IPS-18c (cell line): Measurements from ENCODE around the gene FYN.

Source experiments
- H3K4me3 ChIP-seq: 2 replicates; pipeline ENCODE4 v1.7.0; 2013; ENCODE audit warnings: low read depth, mild to moderate bottlenecking, low read length, moderate library complexity; ENCODE audit not compliant: insufficient read depth
- H3K9me3 ChIP-seq: one replicate; pipeline ENCODE4 v1.6.1; 2013; ENCODE audit warnings: mild to moderate bottlenecking, low read length, moderate library complexity; ENCODE audit not compliant: control insufficient read depth, insufficient read depth

Gene FYN

DNA sequence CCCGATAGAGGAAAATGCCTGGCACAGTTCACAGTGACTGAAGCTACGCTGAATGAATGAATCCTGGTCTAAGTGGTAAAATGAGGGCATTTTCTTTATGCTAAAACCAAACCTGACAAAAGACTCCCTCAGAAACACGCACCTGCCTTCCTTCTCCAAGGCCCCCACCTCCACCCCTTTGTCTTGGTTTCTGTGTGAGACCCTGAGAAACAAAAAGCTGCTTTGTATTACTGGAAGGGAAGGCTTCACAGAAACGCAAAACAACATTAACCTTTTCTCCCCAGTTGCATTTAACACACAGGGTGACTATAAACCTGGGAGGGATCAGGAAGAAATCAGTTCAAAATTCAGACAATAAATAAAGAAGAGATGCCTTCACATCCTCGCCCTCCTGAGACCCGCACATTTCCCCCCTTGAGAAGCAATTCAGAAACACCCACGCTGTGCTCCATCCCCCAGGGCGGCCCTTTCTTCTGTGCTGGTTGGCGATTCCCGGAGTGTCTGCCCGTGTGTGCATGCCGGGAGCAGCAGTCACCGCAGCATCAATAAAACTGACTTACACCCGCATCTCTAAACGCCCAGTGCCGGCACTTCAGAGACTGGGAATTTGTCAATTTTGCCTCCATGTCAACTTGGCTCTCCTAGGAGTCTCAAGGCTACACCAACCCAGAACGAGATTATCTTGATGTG is 200.3 kb downstream of the FYN start:
- H3K4me3 ChIP-seq = no peak overlapping the region; the same call in 1 of the 2 replicates
- no peaks in the 10 kb centered on the region for H3K9me3 ChIP-seq

DNA sequence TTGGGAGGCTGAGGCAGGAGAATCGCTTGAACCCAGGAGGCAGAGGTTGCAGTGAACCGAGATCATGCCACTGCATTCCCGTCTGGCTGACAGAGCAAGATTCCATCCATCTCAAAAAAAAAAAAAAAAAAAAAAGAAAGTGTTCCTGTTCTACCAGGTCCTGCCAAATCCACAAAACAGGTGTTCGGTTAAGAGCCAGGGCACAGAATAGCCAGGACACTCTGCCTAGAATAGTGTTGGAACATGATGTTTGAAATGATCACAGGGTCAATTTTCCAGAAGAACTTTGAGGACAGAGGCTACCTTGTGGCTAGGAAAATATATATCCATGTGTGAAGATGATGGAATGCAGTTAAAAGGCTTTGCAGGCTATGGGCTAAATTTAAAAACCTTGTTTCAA is 203.9 kb downstream of the FYN start:
- no peaks in the 10 kb centered on the region for H3K9me3 ChIP-seq
- H3K4me3 ChIP-seq = no peak overlapping the region

DNA sequence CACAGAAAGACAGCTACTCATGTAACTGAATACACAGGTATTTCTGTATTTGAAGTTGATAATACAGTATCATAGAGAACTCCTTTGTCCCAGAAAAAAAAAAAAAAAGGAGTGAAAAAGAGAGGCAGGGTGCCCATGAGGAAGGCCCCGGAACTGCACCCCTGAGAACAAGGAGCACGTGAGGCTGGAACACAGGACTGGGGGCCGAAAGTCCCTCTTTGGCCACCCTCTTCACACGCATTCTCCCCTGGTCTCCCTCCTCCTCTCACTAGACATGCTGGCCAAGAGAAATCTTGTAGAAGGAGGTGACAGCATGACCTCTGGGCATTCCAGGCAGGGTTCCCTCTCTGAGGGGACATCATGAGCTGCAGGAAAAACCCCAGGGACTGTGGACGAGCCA is 204.8 kb downstream of the FYN start:
- Histone ChIP-seq H3K4me3 (no peak overlapping the region), H3K9me3 (no peaks in the 10 kb centered on the region)

DNA sequence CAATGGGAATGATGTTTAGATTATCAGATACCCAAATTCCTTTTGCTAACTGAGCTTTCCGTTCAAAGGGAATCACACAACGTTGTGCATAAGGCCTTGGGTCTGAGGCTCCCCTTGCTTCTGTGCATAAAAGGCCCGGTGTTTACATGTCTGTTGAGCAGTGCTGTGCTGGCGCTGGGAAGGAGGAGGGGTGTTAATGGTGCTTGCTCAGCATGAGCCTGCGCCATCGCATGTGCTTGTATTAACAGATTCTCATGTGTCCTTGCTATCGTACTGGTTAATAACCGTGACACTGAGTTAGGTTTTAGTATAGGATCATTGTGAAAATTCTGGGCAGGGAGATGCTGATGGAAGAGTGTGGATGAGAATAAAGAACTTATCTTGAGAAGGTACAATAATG is 205.3 kb downstream of the FYN start:
- H3K9me3 ChIP-seq = no peaks in the 10 kb centered on the region

DNA sequence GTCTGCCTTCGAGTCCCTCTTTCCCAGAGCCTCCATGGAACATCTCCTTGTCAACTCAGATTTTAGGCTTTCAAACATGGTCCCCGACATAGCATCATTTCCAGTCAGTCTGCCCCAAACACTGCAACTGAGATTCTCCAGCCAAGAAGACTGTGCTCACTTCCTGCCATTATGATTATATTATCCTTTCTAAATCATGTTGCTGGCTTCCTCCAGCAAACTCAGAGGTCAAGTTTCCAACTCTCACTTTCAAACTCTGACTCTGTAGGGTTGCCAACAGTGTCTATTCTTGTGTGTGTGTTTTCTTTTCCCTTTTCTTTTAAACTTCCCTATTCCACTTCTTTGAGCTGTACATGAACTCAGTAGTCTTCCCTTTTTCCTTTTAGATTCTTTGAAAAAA is 206.4 kb downstream of the FYN start:
- Histone ChIP-seq H3K9me3 (no peaks in the 10 kb centered on the region), H3K4me3 (no peak overlapping the region)

More for the DNA sequence above, 205.3 kb downstream of the FYN start:
- H3K4me3 ChIP-seq = no peak overlapping the region

DNA sequence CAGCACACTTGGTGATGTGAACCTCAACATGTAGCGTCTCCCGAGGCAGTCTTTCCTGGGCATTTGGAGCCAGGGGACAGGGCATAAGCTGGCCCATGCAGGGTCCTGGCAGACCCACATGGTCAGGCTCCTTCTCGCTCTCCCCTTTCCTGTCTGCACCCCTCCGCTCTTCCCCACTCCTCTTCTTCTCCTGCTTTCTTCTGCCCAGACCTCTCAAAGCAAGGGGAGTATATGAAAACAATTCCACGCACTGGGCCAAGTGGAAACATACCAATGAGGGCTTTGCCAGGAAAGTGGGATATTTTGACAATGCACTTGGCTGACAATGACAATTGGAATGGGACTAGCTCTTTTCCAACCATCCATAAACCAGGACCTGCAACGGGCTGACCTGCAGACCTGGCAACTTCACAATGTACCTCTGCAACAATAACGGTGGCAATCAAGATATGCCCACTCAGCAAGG is 208.7 kb downstream of the FYN start:
- Histone ChIP-seq H3K9me3 (no peaks in the 10 kb centered on the region), H3K4me3 (no peak overlapping the region)

DNA sequence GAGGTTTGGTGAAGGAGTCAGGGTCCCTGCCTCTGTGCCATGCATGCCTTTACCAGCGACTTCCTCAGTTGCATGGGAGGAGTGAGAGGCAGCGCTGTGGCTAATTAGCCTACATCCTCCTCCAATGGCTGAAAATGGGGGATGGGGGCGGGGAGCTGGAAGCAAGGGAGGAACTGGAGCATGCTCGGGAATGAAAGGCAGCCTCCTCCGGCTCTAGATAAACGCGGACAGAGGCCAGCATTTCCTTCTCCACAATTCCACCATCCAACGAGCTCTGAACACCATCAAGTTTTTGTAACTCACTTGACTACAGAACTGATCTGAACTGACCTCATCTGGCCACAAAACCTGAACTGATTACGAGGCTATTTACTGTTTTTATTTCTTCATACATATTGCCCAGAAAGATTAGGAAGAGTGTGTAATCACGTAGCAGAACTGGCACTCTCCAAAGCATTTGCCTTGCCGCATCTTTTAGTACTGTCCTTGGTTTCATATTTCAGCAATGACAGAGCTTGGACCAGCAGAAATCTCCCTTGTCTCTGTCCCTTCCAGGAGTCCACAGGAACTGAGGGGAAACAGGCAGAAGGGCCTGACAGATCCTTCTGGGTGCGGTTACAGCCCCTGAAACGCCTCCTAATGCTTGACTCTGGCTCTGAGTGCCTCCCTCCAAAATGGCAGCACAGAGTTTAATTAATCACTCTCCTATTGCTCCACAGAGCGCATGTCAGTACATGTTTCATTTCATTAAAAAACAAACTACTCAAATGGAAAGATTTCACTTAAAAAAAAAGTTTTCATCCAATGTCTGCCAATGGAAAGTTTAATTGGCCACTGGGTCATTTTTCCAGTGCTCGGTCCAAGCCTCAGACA is 209.3 kb downstream of the FYN start:
- 0 out of 2 replicates have a peak overlapping the region, but pooled peaks have one; percentile 4 for H3K4me3 ChIP-seq
- no peaks in the 10 kb centered on the region for H3K9me3 ChIP-seq

DNA sequence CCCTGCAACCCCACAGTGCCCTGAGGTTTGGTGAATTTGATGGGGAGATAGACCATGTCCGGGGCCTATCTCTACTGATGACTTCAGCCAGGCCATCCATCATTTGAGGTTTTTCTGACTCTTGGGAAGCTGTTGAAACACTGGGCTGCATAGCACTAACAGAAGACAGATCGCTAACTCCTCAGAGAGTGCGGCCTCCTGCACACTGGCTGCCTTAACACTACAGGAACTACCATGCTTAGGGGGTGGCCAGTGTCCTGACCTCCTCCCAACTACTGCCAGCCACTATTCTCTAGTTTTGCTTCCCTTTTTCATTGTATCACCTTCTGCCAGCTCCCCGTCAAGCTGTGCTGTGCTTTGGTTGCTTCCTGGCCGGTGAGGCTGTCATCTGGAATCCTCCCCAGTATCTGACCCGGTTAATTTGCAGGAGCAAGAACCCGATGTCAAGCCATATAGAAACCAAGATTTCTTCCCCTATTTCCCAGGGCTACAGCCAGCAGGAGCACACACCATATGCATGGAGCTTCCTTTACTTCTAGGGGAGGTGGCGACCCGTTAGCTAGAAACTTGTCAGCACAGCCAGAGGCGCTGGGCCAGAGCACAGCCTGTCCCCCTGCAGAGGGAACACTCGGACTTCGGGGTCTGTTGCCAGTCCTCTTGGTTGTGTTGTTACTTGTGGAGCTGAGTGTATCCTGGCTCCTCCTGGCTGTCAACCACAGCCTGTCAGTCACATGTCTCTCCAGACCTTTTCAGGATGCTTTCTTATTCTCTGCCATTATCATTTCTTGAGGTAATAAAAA is 210.3 kb downstream of the FYN start:
- peak overlapping the region; percentile 4; the same call in 1 of the 2 replicates for H3K4me3 ChIP-seq

DNA sequence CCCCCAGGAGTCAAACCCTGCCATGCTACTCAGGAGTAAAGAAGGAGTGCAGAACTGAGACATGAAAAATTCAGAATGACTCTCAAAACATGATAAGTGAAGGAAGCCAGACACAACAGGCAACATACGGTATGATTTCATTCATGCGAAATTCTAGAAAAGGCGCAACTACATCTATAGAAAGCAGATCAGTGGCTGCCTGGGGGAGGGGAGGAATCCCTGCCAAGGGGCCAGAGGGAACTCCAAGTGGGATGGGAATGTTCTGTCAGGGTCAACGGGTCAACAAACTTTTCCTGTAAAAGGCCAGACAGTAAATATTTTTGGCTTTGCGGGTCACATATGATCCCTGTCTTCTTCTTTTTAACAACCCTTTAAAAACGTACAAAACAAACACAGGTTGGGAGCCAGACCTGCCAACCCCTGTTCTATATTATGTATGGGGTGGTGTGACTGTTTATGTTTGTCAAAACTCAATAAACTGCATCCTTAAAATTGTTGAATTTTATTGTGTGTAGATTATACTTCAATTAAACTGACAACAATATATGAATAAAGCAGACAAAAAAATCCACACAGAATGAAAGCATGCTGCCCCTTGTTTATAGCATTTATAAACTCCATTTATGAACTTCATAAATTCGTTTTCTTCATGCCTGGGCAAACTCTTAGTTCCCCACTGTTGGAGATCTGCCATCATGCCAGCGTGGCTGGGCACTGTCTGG is 211.0 kb downstream of the FYN start:
- H3K9me3 ChIP-seq = no peaks in the 10 kb centered on the region
- 0 out of 2 replicates have a peak overlapping the region, but pooled peaks have one; percentile 2 for H3K4me3 ChIP-seq

More for the DNA sequence above, 210.3 kb downstream of the FYN start:
- no peaks in the 10 kb centered on the region for H3K9me3 ChIP-seq

DNA sequence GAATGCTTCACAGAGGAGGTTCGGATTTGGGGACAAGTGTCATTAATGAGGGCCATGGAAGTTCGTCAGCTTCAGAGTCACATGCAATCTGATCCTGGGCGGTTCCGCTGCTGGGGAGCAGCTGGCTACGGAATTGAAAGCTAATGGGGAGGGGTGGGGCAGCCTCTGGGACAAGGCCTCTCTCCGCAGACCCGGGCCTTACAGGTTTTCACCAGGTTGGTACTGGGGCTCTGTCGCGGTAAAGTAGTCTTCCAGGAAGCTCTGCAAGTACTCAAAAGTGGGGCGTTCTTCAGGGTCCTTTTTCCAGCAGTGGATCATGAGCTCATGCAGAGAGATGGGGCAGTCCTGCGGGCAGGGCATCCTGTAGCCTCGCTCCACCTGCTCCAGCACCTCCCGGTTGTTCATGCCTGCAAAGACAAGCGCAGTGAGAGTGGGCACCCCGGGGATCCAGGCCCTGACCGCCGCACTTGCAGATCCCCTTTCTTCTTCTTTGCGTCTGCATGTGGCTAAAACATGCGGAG is 211.7 kb downstream of the FYN start:
- H3K9me3 ChIP-seq = no peaks in the 10 kb centered on the region
- H3K4me3 ChIP-seq = peak overlapping the region; percentile 2; the same call in 1 of the 2 replicates

DNA sequence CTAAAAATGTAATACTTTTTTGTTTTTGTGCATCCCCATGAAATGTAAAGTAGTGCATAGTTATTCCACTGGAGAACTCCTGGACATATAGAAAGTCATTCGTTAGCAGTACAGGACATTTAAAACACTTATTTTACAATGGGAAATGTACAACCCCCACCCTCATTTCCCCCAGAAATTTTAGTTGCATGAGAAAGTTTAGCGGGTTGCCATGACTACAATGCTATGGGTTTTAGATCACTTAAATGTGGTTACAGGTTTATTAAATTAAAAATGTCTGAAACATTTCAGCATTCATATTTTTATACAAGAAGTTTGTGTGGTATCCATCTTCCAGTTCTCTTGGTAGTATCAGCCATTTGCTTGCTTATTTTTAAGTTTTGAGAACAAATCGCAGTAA is 212.7 kb downstream of the FYN start:
- no peaks in the 10 kb centered on the region for H3K9me3 ChIP-seq
- H3K4me3 ChIP-seq = no peak overlapping the region

DNA sequence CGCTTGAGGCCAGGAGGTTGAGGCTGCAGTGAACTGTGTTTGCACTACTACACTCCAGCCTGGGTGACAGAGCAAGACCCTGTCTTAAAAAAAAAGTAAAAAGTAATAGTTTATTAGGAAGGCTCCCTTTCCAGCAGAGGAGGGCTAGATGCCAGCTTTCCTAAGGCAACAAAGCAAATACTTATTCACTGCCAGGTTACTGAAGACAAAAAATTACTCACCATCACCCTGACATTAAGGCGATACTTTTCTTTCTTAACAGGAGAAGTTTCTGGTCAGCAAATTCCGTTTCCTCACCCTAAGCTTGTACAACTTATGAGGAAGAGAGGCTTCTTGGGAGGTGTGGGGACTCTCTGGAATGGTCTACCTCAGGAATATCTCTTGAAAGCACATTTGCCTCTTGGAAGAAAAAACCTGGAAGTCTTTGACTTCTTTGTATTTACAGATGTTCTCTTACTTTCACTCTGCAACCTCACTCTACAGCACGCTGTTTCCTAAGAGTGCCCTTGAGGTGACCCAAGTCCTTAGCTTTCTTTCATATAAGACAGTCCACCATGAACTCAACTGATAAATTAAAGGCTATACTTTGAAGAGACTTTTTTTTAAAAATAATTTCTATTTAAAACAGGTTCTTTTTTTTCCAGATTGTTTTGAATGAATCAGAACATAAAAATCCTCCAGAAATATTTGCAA is 214.6 kb downstream of the FYN start:
- Histone ChIP-seq H3K9me3 (no peaks in the 10 kb centered on the region), H3K4me3 (no peak overlapping the region)

DNA sequence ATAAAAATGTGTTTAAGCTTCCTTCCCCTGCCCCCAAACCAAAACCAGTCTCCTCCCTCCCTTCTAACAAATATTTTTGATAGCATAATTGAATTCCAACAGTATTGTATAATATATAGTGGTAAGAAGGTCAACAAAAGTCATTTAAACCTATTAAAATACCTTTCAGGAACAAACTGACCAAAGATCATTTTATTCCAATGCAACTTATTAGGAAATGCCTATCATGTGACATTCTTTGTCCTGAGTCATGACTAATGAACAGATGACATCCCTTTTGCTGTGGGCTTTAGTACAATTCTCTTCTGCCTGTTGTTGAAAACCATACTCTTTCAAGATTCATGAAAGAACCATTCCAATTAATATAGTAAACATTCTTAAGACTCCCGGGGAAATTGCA is 216.1 kb downstream of the FYN start:
- Histone ChIP-seq H3K9me3 (no peaks in the 10 kb centered on the region), H3K4me3 (no peak overlapping the region)

DNA sequence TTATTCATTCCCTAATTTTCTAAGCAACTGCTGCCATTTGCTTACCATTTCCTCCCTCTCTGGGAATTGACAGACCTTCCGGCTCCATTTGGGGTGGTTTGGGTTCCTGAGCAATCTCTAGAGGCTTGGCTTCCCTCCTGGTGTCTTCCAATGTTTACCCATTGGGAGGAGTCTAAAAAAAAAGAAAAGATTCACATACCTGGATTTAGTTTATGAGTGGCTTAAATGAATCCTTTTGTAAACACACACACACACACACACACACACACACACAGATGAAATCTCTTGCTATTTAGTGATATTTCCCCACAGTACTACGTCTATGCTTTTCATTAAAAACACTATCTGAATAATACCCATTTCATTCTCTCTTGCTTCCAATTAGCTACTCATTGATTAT is 219.3 kb downstream of the FYN start:
- Histone ChIP-seq H3K9me3 (no peaks in the 10 kb centered on the region), H3K4me3 (no peak overlapping the region)

DNA sequence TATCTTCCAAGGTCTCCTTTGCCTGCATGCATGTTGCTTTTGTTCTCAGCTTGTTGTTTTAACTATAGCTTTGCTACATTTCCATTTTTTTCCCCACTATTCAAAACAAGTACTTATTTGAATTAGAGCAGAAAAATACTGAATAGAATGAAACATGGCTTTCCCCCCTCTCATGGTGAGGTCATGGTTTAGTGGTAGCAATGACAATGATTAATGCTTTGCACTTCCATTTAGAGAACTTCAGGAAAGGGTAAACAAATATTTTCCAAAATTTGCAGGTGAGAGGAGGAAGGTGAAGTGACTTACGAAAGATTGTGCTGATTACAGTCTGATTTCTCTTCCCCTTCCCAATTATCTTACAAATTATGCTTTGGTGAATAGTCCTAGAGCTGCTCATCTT is 219.8 kb downstream of the FYN start:
- Histone ChIP-seq H3K9me3 (no peaks in the 10 kb centered on the region), H3K4me3 (no peak overlapping the region)

DNA sequence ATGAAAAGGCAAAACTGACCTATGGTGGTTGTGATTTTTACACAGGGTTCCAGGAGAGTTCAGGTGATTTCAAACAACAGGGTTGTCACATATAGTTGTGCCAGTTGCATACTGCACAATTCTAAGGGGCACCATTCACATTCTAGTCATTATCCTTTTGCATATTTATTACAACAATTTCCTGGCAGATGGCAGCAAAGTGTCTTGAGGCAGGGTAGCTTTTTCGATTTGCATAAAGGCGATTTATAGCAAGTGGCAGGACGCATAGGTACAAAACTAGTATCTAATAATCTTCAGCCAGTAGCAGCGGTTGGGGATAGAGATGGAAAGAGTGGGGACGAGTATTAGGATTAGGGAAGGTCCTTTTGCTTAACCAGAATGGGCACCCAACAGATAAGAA is 221.1 kb downstream of the FYN start:
- Histone ChIP-seq H3K4me3 (no peak overlapping the region), H3K9me3 (no peaks in the 10 kb centered on the region)
